Subcutaneous adipose tissue (tissue), 4 donors: ENCODE measurements around the gene TBC1D1. TPM values are rescaled to one million over a fixed set of nuclear protein-coding genes. Genes with fewer than 3 reads are reported as not detected.

Experiments used
- total RNA-seq, 4 donors: library from RNA; depleted of rRNA; stranded (reverse); fragments of >200 nt; gene quantifications; one replicate each; pipeline ENCODE4 v1.1.0, GENCODE V29; 2016
- TF ChIP-seq, protein P1 (sequence below): fragments of 450-650 bp; IDR thresholded peaks from one replicate; pipeline ENCODE4 v1.5.1; 2016; ENCODE audit warnings: low read depth, mild to moderate bottlenecking, control low read depth, antibody characterized with exemption, moderate library complexity

The TBC1D1 gene
- total RNA-seq, 4 donors from 2014 or later, result 60.3 to 123 (median 87.6) TPM

DNA sequence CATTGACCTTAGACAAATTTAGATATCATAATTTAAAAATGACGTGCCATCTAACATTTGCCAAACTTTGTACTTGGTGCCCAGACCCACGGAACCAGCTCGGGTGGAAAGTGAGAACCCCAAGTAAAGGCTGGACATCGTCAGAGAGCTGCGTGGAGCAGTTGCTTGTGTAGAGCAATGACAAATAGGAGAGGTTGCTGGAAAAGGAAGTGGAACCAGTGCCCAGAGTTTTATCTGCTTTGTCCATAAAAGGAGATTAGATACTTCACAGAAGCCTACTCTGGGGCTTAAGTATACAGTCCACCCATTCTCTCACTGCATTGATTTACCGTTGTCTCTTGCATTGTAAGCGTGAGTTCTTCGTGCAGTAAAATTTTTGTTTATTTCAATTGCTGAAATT is 5.4 kb upstream of the TBC1D1 start:
- TF ChIP-seq, protein P1, sequence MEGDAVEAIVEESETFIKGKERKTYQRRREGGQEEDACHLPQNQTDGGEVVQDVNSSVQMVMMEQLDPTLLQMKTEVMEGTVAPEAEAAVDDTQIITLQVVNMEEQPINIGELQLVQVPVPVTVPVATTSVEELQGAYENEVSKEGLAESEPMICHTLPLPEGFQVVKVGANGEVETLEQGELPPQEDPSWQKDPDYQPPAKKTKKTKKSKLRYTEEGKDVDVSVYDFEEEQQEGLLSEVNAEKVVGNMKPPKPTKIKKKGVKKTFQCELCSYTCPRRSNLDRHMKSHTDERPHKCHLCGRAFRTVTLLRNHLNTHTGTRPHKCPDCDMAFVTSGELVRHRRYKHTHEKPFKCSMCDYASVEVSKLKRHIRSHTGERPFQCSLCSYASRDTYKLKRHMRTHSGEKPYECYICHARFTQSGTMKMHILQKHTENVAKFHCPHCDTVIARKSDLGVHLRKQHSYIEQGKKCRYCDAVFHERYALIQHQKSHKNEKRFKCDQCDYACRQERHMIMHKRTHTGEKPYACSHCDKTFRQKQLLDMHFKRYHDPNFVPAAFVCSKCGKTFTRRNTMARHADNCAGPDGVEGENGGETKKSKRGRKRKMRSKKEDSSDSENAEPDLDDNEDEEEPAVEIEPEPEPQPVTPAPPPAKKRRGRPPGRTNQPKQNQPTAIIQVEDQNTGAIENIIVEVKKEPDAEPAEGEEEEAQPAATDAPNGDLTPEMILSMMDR, result no peak

DNA sequence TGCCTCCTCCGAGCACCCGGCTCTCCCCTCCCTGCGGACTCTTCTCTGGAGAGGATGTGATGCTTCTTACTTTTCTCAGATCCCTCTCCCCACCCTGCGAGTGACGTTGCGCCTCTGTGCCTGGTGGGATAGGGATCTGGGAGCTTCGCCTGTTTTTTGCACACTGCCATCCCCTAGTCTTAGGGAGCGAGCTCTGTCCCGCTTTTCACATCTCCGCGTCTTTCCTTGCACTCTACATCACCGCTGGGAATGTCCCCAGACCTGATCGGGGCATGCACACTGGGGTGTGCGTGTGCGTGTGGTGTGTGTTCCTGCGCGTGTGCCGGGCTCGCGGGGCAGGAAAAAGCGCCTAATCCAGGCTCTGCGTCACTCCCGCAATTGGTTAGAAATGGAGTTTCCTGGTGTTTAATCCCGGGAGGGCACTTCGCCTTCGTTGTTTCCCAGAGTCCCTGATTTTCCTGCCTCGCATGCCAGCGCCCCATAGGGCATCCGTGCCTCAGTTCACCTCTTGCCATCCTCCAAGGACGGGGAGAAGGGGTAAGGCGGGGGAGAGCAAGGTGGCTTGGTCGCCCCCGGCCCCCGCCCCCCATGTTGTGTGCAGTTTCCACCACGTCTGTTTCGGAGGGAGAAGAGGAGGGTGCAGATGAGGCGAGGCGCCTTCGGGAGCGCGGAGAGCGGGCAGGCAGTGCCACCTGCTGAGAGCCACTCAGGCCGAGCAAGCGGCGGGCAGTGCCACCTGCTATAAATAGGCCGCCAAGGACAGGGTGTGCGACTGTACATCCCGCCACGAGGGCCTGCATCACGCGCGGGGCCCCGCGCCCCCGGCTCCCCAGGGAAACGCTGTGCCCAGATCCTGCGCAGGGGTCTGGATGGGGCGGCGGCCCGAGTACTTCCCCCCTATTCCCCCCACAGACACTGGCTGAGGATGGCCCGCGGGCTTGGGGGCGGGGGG is 759 bp upstream of the TBC1D1 start:
- TF ChIP-seq, protein P1, result no peak

DNA sequence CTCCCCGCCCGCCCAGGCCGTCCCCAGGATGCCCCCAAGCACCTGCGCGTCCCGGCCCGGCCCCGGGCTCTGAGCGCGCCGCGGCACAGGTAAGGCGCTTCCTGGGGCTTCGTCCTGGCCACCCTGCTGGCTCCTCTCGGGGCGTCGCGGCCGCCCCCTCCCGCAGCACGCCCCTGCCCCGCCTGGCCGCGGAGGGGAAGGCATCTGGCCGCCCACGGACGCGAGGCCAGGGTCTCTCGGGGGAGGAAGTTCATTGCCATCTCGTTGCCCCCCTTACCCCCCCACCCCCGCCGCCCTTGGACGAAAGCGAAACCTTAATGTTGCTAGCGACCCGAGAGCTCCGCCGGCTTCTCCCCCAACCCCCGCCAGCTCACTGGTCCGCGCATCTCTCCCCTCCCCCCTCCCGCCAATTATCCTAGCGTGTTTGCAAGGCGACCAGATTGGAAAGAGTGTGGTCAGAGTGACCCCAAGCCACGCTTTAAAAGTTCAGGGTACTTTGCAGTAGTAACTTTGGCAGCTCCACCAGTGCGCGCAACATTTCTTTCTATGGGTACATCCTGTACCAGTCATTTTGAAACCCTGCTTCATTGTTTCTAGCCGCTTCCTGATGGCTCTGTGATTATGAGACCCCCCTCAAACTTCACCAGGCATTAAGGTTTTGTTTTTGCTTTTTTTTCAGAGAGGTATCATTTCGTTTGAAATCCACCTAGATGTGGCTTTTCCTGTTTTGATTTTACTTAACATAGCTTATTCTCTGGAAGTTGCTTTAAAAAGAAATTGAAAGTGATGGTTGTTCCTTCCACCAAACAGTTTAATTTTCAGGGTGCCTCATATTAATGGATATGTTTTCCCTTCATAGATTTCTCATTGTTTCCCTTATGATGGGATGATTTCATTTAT is 626 bp downstream of the TBC1D1 start:
- TF ChIP-seq, protein P1, result no peak

DNA sequence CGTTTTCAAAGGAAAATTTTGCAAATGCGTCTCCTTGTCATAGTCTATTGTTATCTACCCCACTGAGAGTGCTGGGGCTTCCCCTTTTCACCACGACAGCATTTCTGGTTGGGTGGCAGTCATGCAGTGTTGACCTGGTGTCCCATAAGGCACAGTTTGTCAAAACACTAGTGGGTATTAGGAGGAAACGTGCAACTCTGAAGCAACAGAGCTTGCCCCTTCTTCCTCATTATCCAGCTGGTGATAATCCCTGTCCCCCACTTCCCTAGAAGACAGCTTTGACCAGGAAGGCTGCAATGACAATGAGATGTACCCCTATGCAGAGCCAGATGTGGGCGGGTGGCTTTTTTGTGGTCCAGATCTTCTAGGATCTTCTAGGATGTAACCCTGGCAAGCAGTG is 1.8 kb downstream of the TBC1D1 start:
- TF ChIP-seq, protein P1, result no peak

DNA sequence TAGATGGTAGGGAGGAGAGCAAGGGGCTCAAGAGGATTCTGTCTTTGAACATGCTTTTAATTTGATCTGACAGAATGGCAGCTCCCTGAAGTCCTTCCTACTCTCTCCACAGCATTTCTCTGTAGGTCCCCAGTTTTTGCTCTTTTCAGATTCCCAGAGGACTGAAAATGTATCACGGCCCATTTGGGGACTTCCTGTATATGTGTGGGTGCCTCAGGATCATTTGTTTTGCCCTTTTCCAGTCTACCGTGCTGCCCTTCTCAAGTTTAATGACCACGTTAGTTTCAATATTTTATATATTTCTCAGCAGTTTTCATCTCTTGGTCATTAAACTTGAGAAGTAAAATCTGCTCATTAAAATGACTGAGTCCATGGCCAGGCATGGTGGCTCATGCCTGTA is 2.3 kb downstream of the TBC1D1 start:
- TF ChIP-seq, protein P1, result no peak

DNA sequence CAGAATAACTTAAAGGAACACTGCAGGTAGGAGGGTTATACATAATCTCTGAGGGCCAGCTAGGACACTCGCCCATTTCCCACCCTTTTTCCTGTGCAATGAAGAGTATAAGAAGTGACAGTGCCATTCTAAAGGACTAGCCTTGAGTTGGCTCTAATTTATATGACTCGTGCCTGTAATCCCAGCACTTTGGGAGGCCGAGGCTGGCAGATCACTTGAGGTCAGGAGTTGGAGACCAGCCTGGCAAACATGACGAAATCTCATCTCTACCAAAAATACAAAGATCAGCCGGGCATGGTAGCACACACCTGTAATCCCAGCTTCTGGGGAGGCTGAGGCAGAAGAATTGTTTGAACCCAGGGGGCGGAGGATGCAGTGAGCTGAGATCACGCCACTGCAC is 4.4 kb downstream of the TBC1D1 start:
- TF ChIP-seq, protein P1, result no peak
